Fibroblast of peridontal ligament (primary cell): ENCODE results near the gene CIITA.
A peak's percentile ranks its signal among the peaks of the same experiment; 100 is the strongest.

Experiments used
- DNase-seq: peaks from one replicate; pipeline ENCODE4 v3.0.0-alpha.2; 2010; ENCODE audit errors: extremely low read depth

The CIITA gene

DNA sequence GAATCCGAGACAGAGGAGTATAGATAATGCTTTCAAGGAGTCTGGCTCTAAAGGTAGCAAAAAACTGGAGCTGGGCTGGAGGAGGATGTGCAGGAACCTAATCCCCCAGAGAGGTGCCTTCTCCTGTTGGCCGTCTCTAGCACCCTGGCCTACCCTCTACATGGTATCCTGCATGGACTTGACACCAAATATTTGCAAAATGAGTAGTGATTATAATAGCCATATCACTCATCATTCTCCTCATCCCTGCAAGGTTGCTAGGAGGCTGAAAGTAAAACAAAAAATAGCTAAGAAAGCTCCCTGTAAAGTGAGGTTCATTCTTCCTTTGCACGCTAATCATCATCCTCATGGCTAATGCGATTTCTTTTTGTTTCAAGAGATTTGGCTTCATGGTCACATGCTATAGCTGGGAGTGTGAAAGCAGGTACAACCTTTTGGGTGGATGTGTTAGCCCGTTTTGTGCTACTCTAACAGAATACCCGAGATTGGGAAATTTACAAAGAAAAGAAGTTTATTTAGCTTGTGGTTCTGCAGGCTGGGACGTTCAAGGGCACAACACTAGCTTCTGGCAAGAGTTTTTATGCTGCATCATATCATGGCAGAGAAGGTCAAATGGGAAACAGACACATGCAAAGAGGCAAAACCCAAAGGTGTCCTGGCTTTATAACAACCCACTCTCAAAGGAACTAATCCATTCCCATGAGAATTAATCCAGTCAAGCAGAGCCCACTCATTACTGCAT, 27.1 kb upstream of the CIITA start:
- no peak for DNase-seq

- DNase-seq = no peak
These were observed 26.5 kb upstream of the CIITA start for GRCh38 chr16:10850478-10850850.

DNA sequence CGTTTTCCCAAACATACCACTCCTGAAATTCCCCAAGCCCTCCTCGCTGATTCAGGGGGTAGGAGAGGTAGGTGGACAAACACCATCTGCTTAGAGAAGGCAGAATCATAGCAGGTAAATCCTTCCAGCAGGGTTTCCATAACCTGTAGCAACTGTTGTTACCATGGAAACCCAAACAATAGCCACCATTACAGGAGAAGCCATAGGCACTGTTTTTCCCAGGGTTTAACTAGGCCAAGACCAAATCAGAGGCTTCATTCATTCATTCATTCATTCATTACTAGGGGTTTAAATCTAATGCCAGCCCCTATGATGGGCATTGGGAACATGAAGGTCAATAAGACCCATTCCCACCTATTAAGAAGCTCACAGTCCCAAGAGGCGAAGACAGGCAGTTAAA, 25.5 kb upstream of the CIITA start:
- no peak for DNase-seq

DNA sequence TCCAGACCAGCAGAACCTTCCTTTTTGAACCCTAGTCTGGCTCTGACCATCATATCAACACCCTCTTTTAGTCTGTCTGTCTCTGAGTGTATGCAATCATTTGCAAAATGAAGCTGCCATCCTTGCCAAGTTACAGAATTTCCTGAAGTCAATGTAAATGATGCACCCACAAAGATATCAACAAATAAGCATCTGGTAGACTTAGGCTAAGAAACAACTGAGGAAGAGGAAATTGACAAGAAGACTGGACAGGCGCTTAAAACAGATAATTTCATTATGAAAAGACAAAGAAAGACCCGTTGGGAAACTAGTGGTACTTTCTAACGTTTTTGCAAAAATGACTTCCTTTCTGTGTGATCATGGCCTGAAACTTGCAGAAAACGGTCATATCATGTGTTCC, 24.7 kb upstream of the CIITA start:
- DNase-seq = no peak

- no peak for DNase-seq
These were observed 24.1 kb upstream of the CIITA start for GRCh38 chr16:10852948-10853347.

DNA sequence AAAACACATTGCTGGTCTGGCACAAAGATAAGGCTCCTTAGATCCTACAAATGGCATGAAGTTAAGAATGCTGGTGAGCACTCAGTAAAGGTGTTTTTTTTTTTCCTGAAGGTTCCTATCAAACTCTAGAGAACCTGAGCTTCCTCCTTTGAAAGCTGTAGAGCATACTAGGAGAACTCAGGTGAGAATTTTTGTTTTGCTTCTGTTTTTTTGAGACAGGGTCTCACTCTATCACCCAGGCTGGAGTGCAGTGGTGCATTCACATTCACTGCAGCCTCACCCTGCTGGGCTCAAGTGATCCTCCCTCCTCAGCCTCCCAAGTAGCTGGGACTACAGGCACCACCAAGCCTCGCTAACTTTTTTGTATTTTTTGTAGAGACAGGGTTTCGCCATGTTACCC, 21.0 kb upstream of the CIITA start:
- DNase-seq = no peak

DNA sequence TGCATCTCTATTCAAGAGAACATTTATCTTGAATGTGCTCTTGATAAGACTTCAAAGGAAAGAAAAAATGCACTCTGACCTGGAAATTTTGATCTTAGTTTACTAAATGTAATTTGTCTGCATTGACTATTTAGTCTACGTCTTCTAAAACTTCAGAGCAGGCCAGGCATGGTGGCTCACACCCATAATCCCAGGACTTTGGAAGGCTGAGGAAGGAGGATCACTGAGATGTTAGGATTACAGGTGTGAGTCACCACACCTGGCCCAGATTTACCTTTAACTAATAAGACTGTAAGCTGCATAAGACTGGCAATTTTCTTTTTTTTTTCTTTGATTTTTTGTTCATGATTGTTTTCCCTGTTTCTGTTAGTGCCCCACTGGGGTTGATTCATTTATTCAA, 18.8 kb upstream of the CIITA start:
- no peak for DNase-seq

- DNase-seq = no peak
These were observed 18.0 kb upstream of the CIITA start for GRCh38 chr16:10859020-10859419.

- DNase-seq = no peak
These were observed 17.3 kb upstream of the CIITA start for GRCh38 chr16:10859658-10860057.

- peak; percentile 84 for DNase-seq
These were observed 14.6 kb upstream of the CIITA start for GRCh38 chr16:10862438-10862837.

- DNase-seq = no peak
These were observed 10.7 kb upstream of the CIITA start for GRCh38 chr16:10865991-10866966.

GRCh38 chr16:10867199-10867598, 9.8 kb upstream of the CIITA start:
- DNase-seq = no peak

- no peak for DNase-seq
These were observed 8.9 kb upstream of the CIITA start for GRCh38 chr16:10868104-10868595.

GRCh38 chr16:10868596-10869469, 8.2 kb upstream of the CIITA start:
- no peak for DNase-seq

GRCh38 chr16:10870137-10870776, 6.7 kb upstream of the CIITA start:
- DNase-seq = no peak

GRCh38 chr16:10870808-10871156, 6.2 kb upstream of the CIITA start:
- no peak for DNase-seq

DNA sequence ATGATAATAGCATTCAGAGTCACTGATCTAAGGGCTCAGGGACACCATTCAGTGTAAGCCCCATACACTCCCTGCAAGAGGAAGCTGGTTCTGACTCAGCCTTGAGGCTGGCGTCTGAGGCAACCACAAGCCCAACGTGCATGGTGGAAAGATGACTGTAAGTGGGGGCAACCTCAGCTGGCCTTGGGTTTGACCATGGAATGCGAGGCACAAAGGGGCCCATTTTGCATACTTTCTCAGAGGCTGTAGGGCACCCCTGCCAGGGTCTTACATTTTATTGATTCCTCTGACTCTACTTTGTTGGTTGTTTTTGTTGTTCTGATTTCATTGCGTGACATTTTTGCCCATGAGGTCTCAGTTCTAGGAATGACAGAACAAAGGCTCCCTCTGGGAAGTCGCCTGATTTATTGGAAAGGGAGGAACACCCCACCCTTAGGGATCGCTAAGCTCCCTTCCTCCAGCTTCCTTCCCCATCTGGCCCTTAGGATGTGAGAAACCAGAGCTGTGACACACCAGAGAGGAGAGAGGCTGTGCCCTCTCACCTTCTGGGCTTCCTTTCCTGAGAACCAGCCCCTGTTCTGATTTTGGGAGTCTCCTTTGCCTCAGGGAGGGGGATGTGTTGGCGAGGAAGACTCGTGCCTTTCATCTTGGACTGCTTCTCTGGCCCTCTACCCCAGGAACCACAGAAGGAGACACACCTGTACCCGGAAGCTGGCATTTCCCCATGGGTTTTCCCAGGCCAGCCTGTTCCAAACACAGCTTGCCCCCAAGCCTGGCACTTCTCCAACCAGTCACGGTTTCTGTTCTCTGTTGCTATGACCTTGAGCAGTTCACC, 5.6 kb upstream of the CIITA start:
- DNase-seq = peak; percentile 79

GRCh38 chr16:10876315-10876714, 687 bp upstream of the CIITA start:
- DNase-seq = no peak

- no peak for DNase-seq
These were observed 507 bp downstream of the CIITA start for GRCh38 chr16:10877472-10877946.

GRCh38 chr16:10878328-10878643, 1.3 kb downstream of the CIITA start:
- no peak for DNase-seq
